Astrocyte of the hippocampus (primary cell): ENCODE measurements around the gene B3GNT7.

Experiments used
- DNase-seq: peaks from one replicate; pipeline ENCODE4 v3.0.0; 2011; ENCODE audit warnings: low read depth, low spot score

The B3GNT7 gene

GRCh38 chr2:231384109-231384435 is 11.4 kb upstream of the B3GNT7 start:
- DNase-seq = no peak

- DNase-seq = no peak
These were observed 10.5 kb upstream of the B3GNT7 start for GRCh38 chr2:231384970-231385369.

- DNase-seq = no peak
These were observed 10.1 kb upstream of the B3GNT7 start for GRCh38 chr2:231385429-231385828.

GRCh38 chr2:231386446-231386845 is 9.1 kb upstream of the B3GNT7 start:
- peak; percentile 82 for DNase-seq

GRCh38 chr2:231387904-231388724 is 7.4 kb upstream of the B3GNT7 start:
- peak; percentile 88 for DNase-seq

GRCh38 chr2:231388725-231389346 is 6.7 kb upstream of the B3GNT7 start:
- DNase-seq = no peak

- DNase-seq = no peak
These were observed 4.8 kb upstream of the B3GNT7 start for GRCh38 chr2:231390667-231391066.

GRCh38 chr2:231391981-231392380 is 3.5 kb upstream of the B3GNT7 start:
- no peak for DNase-seq

- DNase-seq = no peak
These were observed 2.9 kb upstream of the B3GNT7 start for GRCh38 chr2:231392431-231393148.

- DNase-seq = no peak
These were observed 2.1 kb upstream of the B3GNT7 start for GRCh38 chr2:231393149-231394131.

- DNase-seq = no peak
These were observed 1.0 kb upstream of the B3GNT7 start for GRCh38 chr2:231394211-231395141.

- DNase-seq = no peak
These were observed 730 bp downstream of the B3GNT7 start for GRCh38 chr2:231396058-231396821.

GRCh38 chr2:231397011-231397927 is 1.8 kb downstream of the B3GNT7 start:
- DNase-seq = no peak

GRCh38 chr2:231397928-231398294 is 2.4 kb downstream of the B3GNT7 start:
- no peak for DNase-seq

- DNase-seq = no peak
These were observed 3.1 kb downstream of the B3GNT7 start for GRCh38 chr2:231398585-231398984.

GRCh38 chr2:231399046-231399852 is 3.7 kb downstream of the B3GNT7 start:
- DNase-seq = no peak

- DNase-seq = peak; percentile 41
These were observed 4.6 kb downstream of the B3GNT7 start for GRCh38 chr2:231399853-231400680.
